Activated CD4-positive, CD25-positive, alpha-beta regulatory T cell treated with anti-CD3 and anti-CD28 coated beads, Interleukin-2, amount 50 U/mL, for 16 hours (primary cell): ENCODE measurements around the gene ADGRV1.
"Not testable (repeated sequence)": the region's sequence is repeated elsewhere in the genome, so short reads cannot be mapped to it uniquely, and the experiment has no call there.

Source experiments
- DNase-seq: peaks from one replicate; pipeline ENCODE4 v3.0.0-alpha.2; 2020; ENCODE audit warnings: low read depth, low spot score

ADGRV1 gene

GRCh38 chr5:91061946-91062562 is 503.5 kb downstream of the ADGRV1 start:
- no peak for DNase-seq

GRCh38 chr5:91063098-91063690 is 504.6 kb downstream of the ADGRV1 start:
- DNase-seq: not testable (repeated sequence)

GRCh38 chr5:91065496-91065895 is 506.9 kb downstream of the ADGRV1 start:
- DNase-seq: no peak

- no peak for DNase-seq
Observed at GRCh38 chr5:91069364-91069763, 510.8 kb downstream of the ADGRV1 start.

- DNase-seq: no peak
Observed at GRCh38 chr5:91070761-91071550, 512.4 kb downstream of the ADGRV1 start.

GRCh38 chr5:91072881-91073280 is 514.3 kb downstream of the ADGRV1 start:
- no peak for DNase-seq

GRCh38 chr5:91074615-91075014 is 516.0 kb downstream of the ADGRV1 start:
- DNase-seq: no peak

GRCh38 chr5:91076138-91076537 is 517.5 kb downstream of the ADGRV1 start:
- DNase-seq: no peak

- no peak for DNase-seq
Observed at GRCh38 chr5:91077623-91078022, 519.0 kb downstream of the ADGRV1 start.

GRCh38 chr5:91079037-91079436 is 520.4 kb downstream of the ADGRV1 start:
- no peak for DNase-seq

GRCh38 chr5:91089758-91090157 is 531.2 kb downstream of the ADGRV1 start:
- DNase-seq: no peak

GRCh38 chr5:91090995-91091394 is 532.4 kb downstream of the ADGRV1 start:
- no peak for DNase-seq

- no peak for DNase-seq
Observed at GRCh38 chr5:91091471-91092234, 533.1 kb downstream of the ADGRV1 start.

GRCh38 chr5:91092859-91093783 is 534.5 kb downstream of the ADGRV1 start:
- no peak for DNase-seq

GRCh38 chr5:91095313-91095712 is 536.7 kb downstream of the ADGRV1 start:
- DNase-seq: no peak

- DNase-seq: no peak
Observed at GRCh38 chr5:91095786-91096385, 537.3 kb downstream of the ADGRV1 start.

- DNase-seq: no peak
Observed at GRCh38 chr5:91098541-91098940, 539.9 kb downstream of the ADGRV1 start.

- DNase-seq: no peak
Observed at GRCh38 chr5:91101600-91102379, 543.2 kb downstream of the ADGRV1 start.

- DNase-seq: no peak
Observed at GRCh38 chr5:91103353-91104061, 544.9 kb downstream of the ADGRV1 start.
